H1 (cell line): ENCODE measurements around the gene TMED4. TPM values are rescaled to one million over a fixed set of nuclear protein-coding genes. Genes with fewer than 3 reads are reported as not detected.

ENCODE experiments used
- ATF3 ChIP-seq: IDR thresholded peaks from 2 replicates; pipeline ENCODE4 v1.6.1; 2011; ENCODE audit warnings: low read depth, mild to moderate bottlenecking, low read length; ENCODE audit not compliant: insufficient read depth
- CEBPB ChIP-seq: IDR thresholded peaks from 2 replicates; pipeline ENCODE4 v1.6.1; 2012; ENCODE audit warnings: low read depth, low read length
- CHD7 ChIP-seq: fragments of 300-600 bp; sonication (generic); IDR thresholded peaks from 2 replicates; pipeline ENCODE4 v1.7.1; 2012; ENCODE audit warnings: low read length, moderate library complexity, mild to moderate bottlenecking, inconsistent platforms; ENCODE audit not compliant: insufficient replicate concordance
- GABPA ChIP-seq: IDR thresholded peaks from 2 replicates; pipeline ENCODE4 v1.6.1; 2011; ENCODE audit warnings: mild to moderate bottlenecking, low read length, moderate library complexity, borderline replicate concordance; ENCODE audit not compliant: insufficient read depth
- MAX ChIP-seq: IDR thresholded peaks from 2 replicates; pipeline ENCODE4 v1.6.1; 2012; ENCODE audit warnings: inconsistent platforms
- polyA plus RNA-seq, 7 experiments: library from polyadenylated mRNA; depleted of rRNA in 3 of 7; stranded (reverse) in 5 of 7; unstranded in 2 of 7; fragments of >200 nt in 5 of 7; fragments of 200-250 nt in 2 of 7; gene quantifications; 1 replicate in 5 of 7; 2 replicates in 1 of 7; 4 replicates in 1 of 7; pipeline versions ENCODE4 v1.2.1 to v1.2.3, GENCODE V29; 2011 to 2013; ENCODE audit warnings: missing spikeins in 2 of 7, mixed read lengths in 2 of 7
- total RNA-seq: library from RNA; stranded (reverse); fragmentation: NEBNext Ultra II Directional; extraction: Animal tissue kit (Norgen Biotek cat#: 25700); gene quantifications from 2 replicates; pipeline ENCODE4 v1.2.1, GENCODE V29; 2021

The TMED4 gene
- total and polyA plus RNA-seq, 2 of the 8 experiments (the other 6 are each of a cell fraction or from before 2014, with no cell fraction given): 44.9 to 76.7 TPM

- TF ChIP-seq MAX (no peak), CEBPB (no peak), CHD7 (no peak), ATF3 (no peak), GABPA (no peak)
Observed at GRCh38 chr7:44626620-44627019, 44.6 kb upstream of the TMED4 start (continued).
